NCI-H510A treated with DMSO at 0.1 percent for 48 hours (cell line): ENCODE results near the gene MYLK4.

Experiments
- DNase-seq: peaks from one replicate; lab custom pipeline; 2025; lab: John Stamatoyannopoulos, UW

Gene MYLK4

DNA sequence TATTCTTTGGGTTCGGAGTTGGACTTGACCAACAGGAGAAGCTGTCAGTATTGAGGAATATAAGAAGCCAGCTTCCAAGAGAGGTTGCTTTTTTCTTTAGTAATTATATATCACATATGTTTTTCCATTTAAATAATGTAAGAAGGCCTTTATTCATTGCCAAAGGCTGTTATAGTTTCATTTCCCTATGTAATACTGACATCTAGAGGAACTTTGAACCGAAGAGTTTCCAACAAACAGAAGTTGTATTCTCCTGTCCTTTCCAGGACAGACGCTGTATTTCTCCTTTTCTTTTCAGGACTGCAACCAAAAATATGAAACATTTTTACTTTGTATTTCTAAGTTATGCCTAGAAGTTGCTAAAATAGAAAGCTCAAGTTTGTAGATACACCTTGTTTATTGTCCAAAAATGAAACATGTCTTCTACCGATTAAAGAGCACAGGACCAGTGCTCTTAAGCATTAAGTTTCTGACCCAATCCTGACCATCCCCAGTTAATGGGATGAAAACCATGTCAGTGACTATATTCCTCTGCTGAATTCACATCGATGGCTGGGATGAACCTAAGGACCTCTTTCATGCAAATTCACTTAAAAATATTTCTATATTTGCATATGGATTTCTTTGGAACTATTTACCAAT is 55.1 kb downstream of the MYLK4 start:
- peak; percentile 23 for DNase-seq

GRCh38 chr6:2693231-2693630 is 57.5 kb downstream of the MYLK4 start:
- DNase-seq: no peak

DNA sequence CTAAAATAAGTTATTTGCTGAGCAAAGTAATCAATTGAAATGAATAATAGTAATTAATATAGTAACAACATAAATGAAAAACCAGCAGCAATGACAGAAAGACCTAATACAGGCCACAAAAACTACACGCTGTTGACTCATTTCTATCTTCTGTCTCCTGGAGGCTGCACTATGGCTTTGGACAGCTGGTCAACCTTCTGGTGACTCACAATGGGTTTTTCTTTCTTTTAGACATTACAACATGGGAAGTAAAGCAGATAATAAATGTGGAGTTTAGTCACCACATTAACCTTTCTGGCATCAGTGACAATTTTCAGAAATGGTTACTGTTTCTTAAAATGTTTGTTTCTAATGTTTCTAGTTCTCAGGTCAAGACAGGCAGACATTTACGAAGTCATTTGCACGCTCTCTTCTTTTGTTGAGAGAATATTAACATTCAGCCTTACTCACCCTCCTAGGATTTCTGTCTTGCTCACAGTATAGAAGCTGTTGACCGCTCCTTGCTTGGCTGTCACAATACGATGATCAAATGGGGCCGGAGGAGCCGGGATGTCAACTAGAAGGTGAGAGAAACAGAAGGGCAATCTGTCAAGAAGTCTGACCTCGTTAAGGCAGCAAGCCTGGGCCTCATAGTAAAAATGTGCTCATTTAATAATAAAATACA is 62.2 kb downstream of the MYLK4 start:
- DNase-seq: no peak

DNA sequence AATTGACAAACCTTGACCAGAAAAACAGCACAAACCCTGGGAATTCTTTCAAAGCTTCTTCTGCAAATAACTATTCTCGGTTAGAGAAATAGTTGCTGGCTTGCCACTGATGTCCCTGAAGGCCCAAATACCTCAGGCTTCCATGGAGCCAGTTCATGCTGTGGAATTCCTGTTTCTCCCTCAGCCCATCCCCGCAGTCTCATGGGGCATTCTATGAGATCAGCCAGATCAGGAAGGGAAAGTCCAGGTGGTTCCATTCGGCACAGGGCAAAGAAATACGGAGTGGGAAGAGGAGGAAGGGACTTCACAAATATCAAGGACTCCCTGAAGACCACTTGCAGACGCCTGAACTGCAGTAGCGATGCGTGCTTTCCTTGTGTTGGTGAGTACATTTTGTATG is 63.3 kb downstream of the MYLK4 start:
- no peak for DNase-seq

GRCh38 chr6:2686515-2686914 is 64.2 kb downstream of the MYLK4 start:
- DNase-seq: no peak

DNA sequence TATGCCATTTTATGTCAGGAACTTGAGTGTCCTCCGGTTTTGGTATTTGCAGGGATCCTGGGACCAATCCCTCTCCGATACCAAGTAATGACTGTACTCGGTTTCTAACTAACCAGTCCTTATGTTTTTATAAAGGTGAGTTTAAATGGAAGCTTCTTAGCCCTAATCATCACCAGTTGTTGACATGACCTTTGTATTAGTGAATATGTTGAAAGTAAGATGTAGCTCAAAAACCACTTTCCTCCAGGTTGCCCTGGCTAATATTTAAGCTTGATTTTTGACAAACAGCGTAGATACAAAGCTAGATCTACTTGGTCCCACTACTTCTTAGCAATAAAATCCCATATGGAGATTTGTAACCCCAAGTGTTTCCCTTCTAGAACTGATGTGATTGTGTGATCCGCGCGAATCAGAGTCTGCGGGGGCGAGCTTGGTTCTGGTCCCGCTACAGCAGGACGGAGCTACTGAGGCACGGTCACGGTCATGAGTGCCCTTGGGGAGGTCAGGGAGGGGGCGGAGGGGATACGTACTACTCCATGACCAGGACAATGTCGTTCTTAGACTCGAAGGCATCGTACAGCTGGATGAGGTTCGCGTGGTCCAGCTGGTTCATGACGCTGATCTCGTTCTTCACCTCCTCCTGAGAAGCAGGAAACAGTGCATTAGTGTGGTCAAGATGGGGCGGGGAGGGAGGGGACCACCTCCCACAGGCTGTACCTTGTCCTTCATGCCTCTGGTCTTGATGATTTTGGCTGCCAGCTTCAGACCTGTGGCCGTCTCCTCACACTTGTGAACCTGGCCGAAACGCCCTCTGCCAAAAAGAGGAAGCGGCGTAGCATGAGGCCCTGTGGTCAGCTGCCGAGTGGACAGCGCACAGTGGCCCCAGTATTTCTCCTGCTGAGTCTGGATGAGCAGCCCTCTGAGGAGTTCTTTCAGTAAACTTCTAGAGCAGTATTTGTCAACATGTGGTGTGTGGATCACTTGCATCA is 65.7 kb downstream of the MYLK4 start:
- DNase-seq: no peak

DNA sequence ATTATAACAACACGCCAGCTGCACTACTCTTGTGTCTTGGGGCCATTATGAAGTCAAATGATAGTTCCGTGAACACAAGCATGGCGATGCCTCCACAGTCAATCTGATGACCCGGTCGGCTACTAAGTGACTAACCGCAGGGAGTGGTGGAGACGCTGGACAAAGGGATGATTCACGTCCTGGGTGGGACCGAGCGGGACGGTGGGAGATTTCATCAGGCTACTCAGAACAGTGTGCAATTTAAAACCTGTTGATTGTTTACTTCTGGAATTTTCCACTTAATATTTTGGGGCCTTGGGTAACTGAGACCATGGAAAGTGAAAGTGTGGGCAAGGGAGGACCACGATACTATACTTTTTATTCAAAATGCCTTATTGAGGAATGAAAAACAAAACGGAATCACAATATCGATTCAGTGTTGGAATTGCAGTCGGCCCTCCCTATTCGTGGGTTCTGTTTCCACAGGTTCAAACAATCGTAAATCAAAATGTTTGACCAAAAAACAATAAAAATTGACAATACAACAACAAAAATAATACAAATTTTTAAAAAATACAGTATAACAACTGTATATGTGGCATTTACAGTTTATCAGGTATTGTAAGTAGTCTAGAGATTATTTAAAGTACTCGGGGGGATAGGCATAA is 66.5 kb downstream of the MYLK4 start:
- DNase-seq: no peak

- no peak for DNase-seq
These were observed 70.3 kb downstream of the MYLK4 start for GRCh38 chr6:2680264-2680922.

- DNase-seq: no peak
These were observed 73.6 kb downstream of the MYLK4 start for GRCh38 chr6:2677080-2677593.

- no peak for DNase-seq
These were observed 74.7 kb downstream of the MYLK4 start for GRCh38 chr6:2676048-2676447.

GRCh38 chr6:2674857-2675256 is 75.9 kb downstream of the MYLK4 start:
- no peak for DNase-seq

- DNase-seq: no peak
These were observed 81.5 kb downstream of the MYLK4 start for GRCh38 chr6:2669067-2669700.

- no peak for DNase-seq
These were observed 83.1 kb downstream of the MYLK4 start for GRCh38 chr6:2667617-2668016.

- DNase-seq: no peak
These were observed 83.7 kb downstream of the MYLK4 start for GRCh38 chr6:2666906-2667575.

DNA sequence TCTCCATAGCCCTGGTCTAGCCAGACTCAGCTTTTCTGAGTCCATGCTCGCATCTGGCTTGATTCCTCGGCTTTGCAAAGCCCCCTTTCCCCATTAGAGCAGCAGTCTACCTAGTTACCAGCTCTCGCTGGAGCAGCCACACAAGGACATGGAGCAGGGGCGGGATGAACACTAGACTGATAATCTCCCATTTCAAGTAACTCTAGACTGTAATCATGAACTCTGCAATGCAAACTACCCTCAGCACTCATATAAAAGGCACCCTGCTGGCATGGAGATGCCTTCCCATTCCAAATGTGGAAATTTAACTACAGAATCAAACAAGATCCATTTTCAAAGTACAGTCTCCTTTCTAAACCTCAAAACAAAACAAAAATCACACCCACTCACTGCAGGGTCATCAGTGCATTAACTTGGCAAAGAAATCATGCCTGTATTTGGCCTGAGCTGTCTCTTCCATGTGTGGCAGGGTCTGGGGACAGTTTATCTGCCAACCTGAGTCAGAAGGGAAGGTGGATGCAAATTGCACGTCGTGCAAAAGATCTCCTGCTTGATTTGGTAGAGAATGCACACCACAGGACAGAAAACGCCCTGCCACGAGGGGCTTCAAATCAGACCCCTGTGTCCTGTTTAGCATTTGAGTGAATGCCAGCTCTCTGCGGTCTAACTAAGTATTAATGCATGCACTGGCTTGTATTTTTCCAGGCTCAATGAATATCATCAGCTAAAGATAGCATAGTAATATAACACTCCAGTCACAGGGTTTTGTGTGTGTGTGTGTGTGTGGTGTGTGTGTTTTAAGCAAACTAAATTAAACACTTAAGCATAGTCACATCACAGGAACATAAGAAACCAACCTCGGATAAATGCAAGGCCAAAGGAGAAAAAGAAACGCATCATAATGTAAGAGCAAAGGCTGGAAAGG is 85.3 kb downstream of the MYLK4 start:
- peak; percentile 0 for DNase-seq

GRCh38 chr6:2663123-2663522 is 87.6 kb downstream of the MYLK4 start:
- no peak for DNase-seq

DNA sequence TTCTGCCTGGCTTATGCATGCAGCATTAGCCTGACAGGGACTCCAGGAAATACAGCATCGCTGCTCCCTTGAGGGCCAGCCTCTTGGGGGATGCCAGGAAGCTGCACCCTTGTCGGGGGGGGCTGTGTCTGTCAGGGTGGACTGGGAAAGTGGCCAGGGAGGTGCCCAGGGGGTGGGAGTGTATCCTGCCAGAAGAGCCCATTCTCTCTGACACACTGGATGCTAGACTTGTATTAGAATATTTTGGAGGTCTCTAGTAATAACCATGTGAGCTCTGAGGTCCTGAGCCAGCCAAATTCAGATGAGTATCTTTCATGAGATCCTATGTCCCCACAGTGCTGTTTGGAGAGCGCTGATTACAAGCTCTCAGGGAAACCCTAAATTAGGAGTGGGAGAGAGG is 89.1 kb downstream of the MYLK4 start:
- DNase-seq: no peak

DNA sequence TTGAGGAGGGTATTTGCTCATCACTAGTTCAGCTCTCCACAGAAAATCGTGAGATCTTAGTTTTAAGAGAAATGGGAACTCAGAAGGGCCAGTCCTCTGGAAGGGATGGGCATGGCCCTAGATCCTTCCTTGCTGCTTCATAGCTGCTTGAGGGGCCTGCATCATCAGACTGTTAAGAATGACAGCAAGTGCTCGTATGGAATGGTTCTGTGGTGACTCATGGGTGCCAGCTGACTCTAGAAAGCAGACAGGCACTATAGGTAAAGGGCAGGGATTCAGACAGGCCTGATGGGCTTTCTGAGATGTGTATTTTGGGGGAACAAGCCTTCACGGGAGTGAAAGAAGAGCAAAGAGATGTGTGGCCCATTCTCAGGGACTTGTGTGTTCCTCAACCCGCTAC is 90.8 kb downstream of the MYLK4 start:
- no peak for DNase-seq

DNA sequence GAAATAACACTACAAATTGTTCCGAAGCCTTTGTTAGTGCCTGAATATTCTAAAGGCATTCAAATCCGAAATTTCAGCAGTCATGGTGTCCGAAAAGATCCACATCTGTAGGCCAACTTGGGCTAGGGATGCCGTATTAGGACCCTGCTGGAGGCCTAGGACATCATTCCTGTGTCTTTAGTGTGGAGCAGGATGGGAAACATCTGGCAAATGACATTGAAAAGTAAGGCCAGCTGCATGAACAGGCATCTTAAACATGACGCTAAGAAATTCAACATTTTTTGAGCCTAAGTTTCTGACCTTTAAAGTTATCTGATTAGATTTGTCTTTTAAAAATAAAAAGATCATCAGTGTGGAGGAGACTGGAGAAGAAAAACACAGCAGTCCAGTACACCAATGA is 91.3 kb downstream of the MYLK4 start:
- DNase-seq: no peak
